Measurements from ENCODE around the gene GPS1.
A peak's percentile ranks its signal among the peaks of the same experiment; 100 is the strongest.

GPS1 gene

GRCh38 chr17:82085031-82085861 lies 33.5 kb downstream of the GPS1 start:
- TF ChIP-seq JUND (IDR thresholded peaks at IDR 0.05; ENCODE audit: low read depth) = no peak
- in situ Hi-C loops (cut with HindIII; ENCODE audit: low pct_unique_long_range_greater_than_20kb, low sequenced_read_pairs) = no loop called here

GRCh38 chr17:82085931-82086764 lies 34.5 kb downstream of the GPS1 start:
- in situ Hi-C loops (cut with HindIII; ENCODE audit: low pct_unique_long_range_greater_than_20kb, low sequenced_read_pairs) = no loop called here
- no peak for DNase-seq (ENCODE audit: low read depth in 1 of 2, low spot score in 1 of 2)

More at GRCh38 chr17:82085031-82085861, 33.5 kb downstream of the GPS1 start:
- DNase-seq (ENCODE audit: low read depth in 1 of 2, low spot score in 1 of 2) = no peak

GRCh38 chr17:82086941-82087906 lies 35.5 kb downstream of the GPS1 start:
- TF ChIP-seq JUND (IDR thresholded peaks at IDR 0.05; ENCODE audit: low read depth) = no peak

More at GRCh38 chr17:82085931-82086764, 34.5 kb downstream of the GPS1 start:
- no peak for TF ChIP-seq JUND (IDR thresholded peaks at IDR 0.05; ENCODE audit: low read depth)

GRCh38 chr17:82087961-82088837 lies 36.5 kb downstream of the GPS1 start:
- TF ChIP-seq JUND (IDR thresholded peaks at IDR 0.05; ENCODE audit: low read depth) = no peak
- DNase-seq (ENCODE audit: low read depth in 1 of 2, low spot score in 1 of 2) = no peak
- in situ Hi-C loops (cut with HindIII; ENCODE audit: low pct_unique_long_range_greater_than_20kb, low sequenced_read_pairs) = no loop called here

More at GRCh38 chr17:82086941-82087906, 35.5 kb downstream of the GPS1 start:
- no peak for DNase-seq (ENCODE audit: low read depth in 1 of 2, low spot score in 1 of 2)
- in situ Hi-C loops (cut with HindIII; ENCODE audit: low pct_unique_long_range_greater_than_20kb, low sequenced_read_pairs) = no loop called here

- TF ChIP-seq JUND (IDR thresholded peaks at IDR 0.05; ENCODE audit: low read depth) = no peak
- peak in 1 of 2 experiments; percentile 13 for DNase-seq (ENCODE audit: low read depth in 1 of 2, low spot score in 1 of 2)
- in situ Hi-C loops (cut with HindIII; ENCODE audit: low pct_unique_long_range_greater_than_20kb, low sequenced_read_pairs) = no loop called here
These were observed 37.4 kb downstream of the GPS1 start for GRCh38 chr17:82088838-82089722.

- in situ Hi-C loops (cut with HindIII; ENCODE audit: low pct_unique_long_range_greater_than_20kb, low sequenced_read_pairs) = no loop called here
- TF ChIP-seq JUND (IDR thresholded peaks at IDR 0.05; ENCODE audit: low read depth) = no peak
- DNase-seq (ENCODE audit: low read depth in 1 of 2, low spot score in 1 of 2) = peak in 1 of 2 experiments; percentile 8
These were observed 38.2 kb downstream of the GPS1 start for GRCh38 chr17:82089723-82090548.

- TF ChIP-seq JUND (IDR thresholded peaks at IDR 0.05; ENCODE audit: low read depth) = no peak
- DNase-seq (ENCODE audit: low read depth in 1 of 2, low spot score in 1 of 2) = no peak
- in situ Hi-C loops (cut with HindIII; ENCODE audit: low pct_unique_long_range_greater_than_20kb, low sequenced_read_pairs) = no loop called here
These were observed 39.0 kb downstream of the GPS1 start for GRCh38 chr17:82090549-82091263.

- TF ChIP-seq JUND (IDR thresholded peaks at IDR 0.05; ENCODE audit: low read depth) = no peak
- no peak for DNase-seq (ENCODE audit: low read depth in 1 of 2, low spot score in 1 of 2)
- in situ Hi-C loops (cut with HindIII; ENCODE audit: low pct_unique_long_range_greater_than_20kb, low sequenced_read_pairs) = no loop called here
These were observed 39.8 kb downstream of the GPS1 start for GRCh38 chr17:82091264-82092066.
